Sigmoid colon (tissue), 7 donors: ENCODE results near the gene TXNRD2. TPM values are rescaled to one million over a fixed set of nuclear protein-coding genes. Genes with fewer than 3 reads are reported as not detected.

Experiments used
- DNase-seq: peaks from one replicate; pipeline ENCODE4 v3.0.0-alpha.2; 2019
- H3K27ac ChIP-seq, 4 donors: fragments of 200-600 bp; sonication (generic); one replicate each; pipeline ENCODE4 v1.5.1; 2016 to 2019; ENCODE audit warnings: mild to moderate bottlenecking in 1 of 4
- H3K27me3 ChIP-seq, 3 donors: fragments of 200-600 bp; sonication (generic); one replicate each; pipeline ENCODE4 v1.5.1; 2019; ENCODE audit warnings: mild to moderate bottlenecking in 1 of 3
- H3K36me3 ChIP-seq, 4 donors: fragments of 200-600 bp; sonication (generic); one replicate each; pipeline ENCODE4 v1.5.1; 2016 to 2019
- H3K4me1 ChIP-seq, 4 donors: fragments of 200-600 bp; sonication (generic); one replicate each; pipeline ENCODE4 v1.5.1; 2017 to 2019
- H3K4me3 ChIP-seq, 4 donors: fragments of 200-600 bp; sonication (generic); one replicate each; pipeline ENCODE4 v1.5.1; 2017 to 2019; ENCODE audit warnings: mild to moderate bottlenecking in 2 of 4, moderate library complexity in 1 of 4
- H3K9me3 ChIP-seq, 4 donors: fragments of 200-600 bp in 3 of 4; sonication (generic) in 3 of 4; one replicate each; pipeline versions ENCODE4 v1.5.1 to v1.6.1; 2013 to 2019
- CTCF ChIP-seq, 4 experiments: fragments of 450-650 bp in 3 of 4; fragments of 200-600 bp in 1 of 4; IDR thresholded peaks; one replicate each; pipeline ENCODE4 v1.5.1; 2016 to 2019; ENCODE audit warnings: antibody characterized with exemption in 4 of 4, mild to moderate bottlenecking in 3 of 4, moderate library complexity in 2 of 4
- EP300 ChIP-seq, 4 donors: sonication (generic); formaldehyde crosslinking; IDR thresholded peaks; one replicate each; pipeline ENCODE4 v1.6.1; 2017; ENCODE audit warnings: antibody characterized with exemption in 4 of 4
- POLR2A ChIP-seq, 2 donors: fragments of 450-650 bp; IDR thresholded peaks; one replicate each; pipeline ENCODE4 v1.6.1; 2016; ENCODE audit warnings: antibody characterized with exemption in 2 of 2, mild to moderate bottlenecking in 2 of 2, moderate library complexity in 2 of 2
- POLR2AphosphoS5 ChIP-seq, 4 donors: sonication (generic); formaldehyde crosslinking; IDR thresholded peaks; one replicate each; pipeline ENCODE4 v1.6.1; 2017; ENCODE audit warnings: antibody characterized with exemption in 4 of 4
- WGBS, 2 donors: extraction: QIAGEN DNeasy Blood & Tissue Kit; methylation state at CpG; one replicate each; pipeline ENCODE4 v1.1.7; 2013; 5-methylcytosine and 5-hydroxymethylcytosine counted together
- intact Hi-C: fragments of 100-400 bp; cut with DNase I; formaldehyde crosslinking; loops from one replicate; pipeline ENCODE4 v1.15.1; 2023
- polyA plus RNA-seq, 3 donors: library from polyadenylated mRNA; stranded (reverse); fragments of 200-250 nt; gene quantifications; one replicate each; pipeline ENCODE4 v1.2.3, GENCODE V29; 2013
- total RNA-seq, 4 donors: library from RNA; depleted of rRNA; stranded (reverse); fragments of >200 nt; gene quantifications; one replicate each; pipeline ENCODE4 v1.1.0, GENCODE V29; 2016
- donor health status: healthy with polysubstance abuse.
- donor health status: Bipolar disorder and iron deficiency.
- donor health status: healthy.

TXNRD2 gene
- total and polyA plus RNA-seq, 7 donors, result 13.2 to 29.6 (median 18.3) TPM

- intact Hi-C loops, result no loop called here
- H3K9me3 ChIP-seq, result no peaks in the 10 kb centered on the region
- H3K4me3 ChIP-seq, result no peak overlapping the region
- peak; percentile 28 for DNase-seq
- H3K36me3 ChIP-seq, result no peaks in the 10 kb centered on the region
- 94 to 97% methylated on average over 7 of the region's 7 CpGs for WGBS, 2 donors
- no peak for TF ChIP-seq EP300 (IDR thresholded peaks at IDR 0.05)
- no peak for TF ChIP-seq CTCF (IDR thresholded peaks at IDR 0.05)
- TF ChIP-seq POLR2AphosphoS5 (IDR thresholded peaks at IDR 0.05), result no peak
- TF ChIP-seq POLR2A (IDR thresholded peaks at IDR 0.05), result no peak
- no peak overlapping the region for H3K27ac ChIP-seq
- no peaks in the 10 kb centered on the region for H3K4me1 ChIP-seq
- H3K27me3 ChIP-seq, result no peaks in the 10 kb centered on the region
Observed at GRCh38 chr22:19867617-19868016, 74.0 kb downstream of the TXNRD2 start.

GRCh38 chr22:19866665-19867009 is 75.0 kb downstream of the TXNRD2 start:
- no peak overlapping the region for H3K4me3 ChIP-seq
- intact Hi-C loops, result no loop called here
- H3K4me1 ChIP-seq, result no peaks in the 10 kb centered on the region
- no peaks in the 10 kb centered on the region for H3K27me3 ChIP-seq
- H3K36me3 ChIP-seq, result no peaks in the 10 kb centered on the region
- no peak overlapping the region for H3K27ac ChIP-seq
- WGBS, 2 donors, result 90 to 92% methylated on average over 3 of the region's 3 CpGs
- TF ChIP-seq POLR2AphosphoS5 (IDR thresholded peaks at IDR 0.05) (no peak), EP300 (IDR thresholded peaks at IDR 0.05) (no peak), POLR2A (IDR thresholded peaks at IDR 0.05) (no peak), CTCF (IDR thresholded peaks at IDR 0.05) (no peak)
- no peaks in the 10 kb centered on the region for H3K9me3 ChIP-seq
- no peak for DNase-seq

- TF ChIP-seq EP300 (IDR thresholded peaks at IDR 0.05) (no peak), POLR2AphosphoS5 (IDR thresholded peaks at IDR 0.05) (no peak), CTCF (IDR thresholded peaks at IDR 0.05) (no peak), POLR2A (IDR thresholded peaks at IDR 0.05) (no peak)
- DNase-seq, result no peak
- 86 to 91% methylated on average over 12 of the region's 12 CpGs for WGBS, 2 donors
Observed at GRCh38 chr22:19865141-19865829, 76.3 kb downstream of the TXNRD2 start.

GRCh38 chr22:19864538-19865106 is 77.0 kb downstream of the TXNRD2 start:
- H3K36me3 ChIP-seq, result no peaks in the 10 kb centered on the region
- no peak for DNase-seq
- H3K27me3 ChIP-seq, result no peaks in the 10 kb centered on the region
- no peak overlapping the region for H3K4me3 ChIP-seq
- no peaks in the 10 kb centered on the region for H3K9me3 ChIP-seq
- H3K4me1 ChIP-seq, result no peaks in the 10 kb centered on the region
- TF ChIP-seq CTCF (IDR thresholded peaks at IDR 0.05) (no peak), EP300 (IDR thresholded peaks at IDR 0.05) (no peak), POLR2AphosphoS5 (IDR thresholded peaks at IDR 0.05) (no peak), POLR2A (IDR thresholded peaks at IDR 0.05) (no peak)
- no peak overlapping the region for H3K27ac ChIP-seq
- intact Hi-C loops, result no loop called here
- 95% methylated on average over 5 of the region's 5 CpGs for WGBS, 2 donors

More at GRCh38 chr22:19865141-19865829, 76.3 kb downstream of the TXNRD2 start:
- Histone ChIP-seq H3K36me3 (no peaks in the 10 kb centered on the region), H3K27me3 (no peaks in the 10 kb centered on the region), H3K9me3 (no peaks in the 10 kb centered on the region), H3K27ac (no peak overlapping the region), H3K4me3 (no peak overlapping the region), H3K4me1 (no peaks in the 10 kb centered on the region)
- intact Hi-C loops, result no loop called here
